GM19452 (cell line): ENCODE data around the gene IGFBP3.

Experiments
- ATAC-seq: cut with Tn5 transposase; IDR thresholded peaks from one replicate; pipeline ENCODE4 v1.9.1; 2021; ENCODE audit not compliant: unreplicated experiment

Gene IGFBP3

GRCh38 chr7:45874408-45875131, 46.5 kb downstream of the IGFBP3 start:
- ATAC-seq: no peak

DNA sequence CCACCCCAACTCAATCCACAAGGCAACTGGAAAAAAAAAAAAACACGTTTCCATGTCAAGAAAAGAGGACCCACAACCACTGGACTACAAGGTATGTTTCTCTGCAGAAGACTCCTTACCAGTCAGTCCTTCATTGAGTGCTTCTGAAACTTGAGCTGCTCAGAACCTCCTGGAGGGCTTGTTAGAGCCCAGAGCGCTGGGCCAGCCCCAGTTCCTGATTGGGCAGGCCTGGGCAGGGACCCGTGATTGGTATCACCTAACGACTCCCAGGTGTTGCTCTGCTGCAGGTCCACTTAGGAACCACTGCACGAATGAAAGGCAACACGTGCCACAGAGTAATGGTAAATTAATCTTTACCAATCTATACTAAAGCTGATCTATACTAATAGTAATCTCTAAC, 47.7 kb downstream of the IGFBP3 start:
- ATAC-seq: no peak

GRCh38 chr7:45873035-45873354, 48.1 kb downstream of the IGFBP3 start, which contains the start of gene CCDC201:
Gene CCDC201 (minus strand): TSS chr7:45873082. CDS start chr7:45873007, 75 bp downstream.
- ATAC-seq: no peak

DNA sequence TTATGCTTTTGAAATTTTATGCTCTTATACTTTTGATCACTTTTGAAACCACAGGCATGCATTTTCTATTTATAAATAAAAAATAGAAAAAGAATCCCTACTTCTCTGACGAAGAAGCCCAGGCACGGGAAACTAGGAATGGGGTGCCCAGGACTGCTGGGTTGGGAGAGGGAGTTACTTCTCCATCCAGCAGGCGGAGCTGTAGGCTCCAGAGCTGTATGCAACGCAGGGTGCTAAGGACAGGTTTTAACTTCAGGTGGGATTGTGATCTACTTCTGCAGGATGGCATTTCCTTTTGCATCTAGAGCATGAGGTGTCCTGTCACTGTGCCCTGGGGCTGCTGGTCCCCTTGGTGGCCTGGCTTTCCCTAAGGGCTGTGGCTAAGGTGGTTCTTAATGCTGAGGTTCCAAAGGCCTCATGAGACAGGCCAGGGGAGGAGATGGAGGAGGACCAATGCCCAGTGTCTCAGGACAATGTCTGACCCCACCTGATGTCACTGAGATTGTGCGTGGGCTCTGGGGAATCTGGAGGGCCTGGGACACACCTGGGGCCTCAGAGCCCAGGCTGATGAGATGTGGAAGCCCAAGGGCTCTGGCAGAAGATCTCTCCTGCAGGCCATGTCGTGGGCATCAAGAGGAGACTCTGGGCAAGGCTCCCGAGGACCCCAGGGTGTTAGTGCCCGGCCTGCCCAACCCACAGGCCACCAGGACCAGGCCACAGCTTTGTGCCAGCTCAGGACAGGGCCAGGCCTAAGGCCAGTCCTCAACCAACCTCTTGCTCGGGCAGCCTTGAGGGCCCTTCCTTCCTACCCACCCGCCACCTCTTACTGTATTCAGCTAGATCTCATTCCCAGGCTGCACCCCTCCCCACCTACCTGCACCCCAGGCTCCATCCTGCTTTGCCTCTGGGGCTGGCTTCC, 48.7 kb downstream of the IGFBP3 start:
- ATAC-seq: no peak

GRCh38 chr7:45869426-45869825, 51.6 kb downstream of the IGFBP3 start:
- no peak for ATAC-seq

GRCh38 chr7:45867471-45867870, 53.6 kb downstream of the IGFBP3 start:
- no peak for ATAC-seq

- no peak for ATAC-seq
Observed at GRCh38 chr7:45865594-45866410, 55.3 kb downstream of the IGFBP3 start.

DNA sequence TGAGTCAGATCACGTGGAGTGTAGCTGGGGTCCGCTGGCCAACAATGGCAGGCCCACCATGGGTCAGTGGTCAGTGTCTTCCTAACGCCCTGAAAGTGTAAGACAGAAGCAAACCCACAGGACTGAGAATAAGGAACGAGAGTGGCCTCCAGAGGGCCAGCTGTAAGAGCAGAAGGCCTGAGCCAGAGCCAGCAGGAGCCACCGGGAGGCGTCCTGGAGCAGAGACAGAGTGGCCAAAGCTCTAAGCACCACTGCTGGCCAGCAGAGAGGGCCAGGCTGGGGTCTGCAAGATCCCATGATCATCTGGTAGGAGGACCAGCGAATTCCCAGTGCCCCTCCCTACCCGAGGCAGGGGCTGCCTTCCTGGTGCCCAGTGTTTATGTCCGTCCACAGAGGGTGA, 57.4 kb downstream of the IGFBP3 start:
- no peak for ATAC-seq
